ENCODE results near the gene HDGFL3.
"Not testable (repeated sequence)": the region's sequence is repeated elsewhere in the genome, so short reads cannot be mapped to it uniquely, and the experiment has no call there.

Gene HDGFL3

DNA sequence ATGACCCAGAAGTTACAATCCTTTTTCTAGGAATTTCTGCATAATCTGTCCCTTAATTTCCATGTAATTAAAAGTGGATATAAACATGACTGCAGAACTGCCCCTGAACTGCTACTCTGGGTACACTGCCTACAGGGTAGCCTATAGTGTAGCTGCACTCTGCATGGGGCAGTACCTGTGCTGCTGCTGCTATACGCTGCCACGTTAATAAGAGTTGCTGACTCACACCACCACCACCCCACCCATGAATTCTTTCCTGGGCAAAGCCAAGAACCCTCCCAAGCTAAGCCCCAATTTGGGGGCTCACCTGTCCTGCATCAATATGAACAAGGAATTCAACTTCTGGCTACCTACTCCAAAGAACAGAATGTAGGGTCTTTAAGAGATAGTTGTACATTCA lies 13.9 kb downstream of the HDGFL3 start:
- DNase-seq (ENCODE audit: low spot score) = no peak

DNA sequence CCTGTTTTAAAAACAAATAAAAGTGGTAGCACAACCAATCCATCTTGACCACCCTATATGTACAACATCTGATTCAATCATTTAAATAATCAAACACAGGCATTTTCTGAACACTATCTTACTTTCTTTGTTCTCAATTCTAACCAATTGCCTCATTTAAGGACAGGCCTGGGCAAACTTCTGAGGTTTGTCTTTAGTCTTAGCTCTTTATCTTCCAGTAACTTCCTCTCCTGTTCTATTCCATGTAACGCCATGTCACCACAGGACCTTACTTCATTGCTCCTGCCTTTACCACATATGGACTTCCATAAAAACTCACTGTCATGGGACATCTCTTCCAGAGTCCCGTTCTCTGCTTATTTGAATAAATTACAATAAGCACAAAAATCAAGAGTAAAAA lies 14.9 kb downstream of the HDGFL3 start:
- no peak for DNase-seq (ENCODE audit: low spot score)

DNA sequence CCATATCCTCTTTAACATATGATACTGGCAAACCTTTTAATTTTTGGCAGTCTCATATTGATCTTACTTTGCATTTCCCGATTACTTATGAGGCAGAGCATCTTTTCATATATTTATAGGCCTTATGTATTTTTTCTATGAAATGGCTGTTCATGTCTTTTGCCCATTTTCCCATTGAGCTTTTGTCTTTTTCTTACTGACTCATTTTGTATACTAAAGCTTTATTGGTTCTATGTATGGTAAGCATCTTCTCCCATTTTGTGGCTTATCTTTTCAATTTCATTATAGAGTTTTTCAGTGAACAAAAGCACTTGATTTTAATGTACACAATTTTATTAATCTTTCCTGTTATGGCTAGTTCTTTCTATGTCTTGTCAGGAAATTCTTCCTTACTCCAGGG lies 17.2 kb downstream of the HDGFL3 start:
- DNase-seq (ENCODE audit: low spot score) = no peak

DNA sequence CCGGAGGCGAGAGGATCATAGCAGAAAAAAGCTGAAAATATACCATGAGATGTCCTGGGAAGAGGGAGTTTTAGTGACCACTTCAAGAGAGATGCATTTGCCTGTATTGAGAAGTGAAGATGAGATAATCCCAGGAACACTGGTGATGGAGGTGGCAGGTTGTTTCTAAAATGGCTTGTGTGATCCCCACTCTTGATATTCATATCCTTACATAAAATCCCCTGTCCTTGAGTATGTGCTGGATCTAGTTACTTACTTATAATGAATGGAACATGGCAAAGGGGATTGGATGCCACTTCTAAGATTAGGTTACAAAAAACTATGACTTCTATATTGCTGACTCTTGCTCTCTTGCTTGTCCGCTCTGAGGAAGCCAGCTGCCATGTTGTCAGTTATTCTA lies 22.1 kb downstream of the HDGFL3 start:
- no peak for DNase-seq (ENCODE audit: low spot score)

DNA sequence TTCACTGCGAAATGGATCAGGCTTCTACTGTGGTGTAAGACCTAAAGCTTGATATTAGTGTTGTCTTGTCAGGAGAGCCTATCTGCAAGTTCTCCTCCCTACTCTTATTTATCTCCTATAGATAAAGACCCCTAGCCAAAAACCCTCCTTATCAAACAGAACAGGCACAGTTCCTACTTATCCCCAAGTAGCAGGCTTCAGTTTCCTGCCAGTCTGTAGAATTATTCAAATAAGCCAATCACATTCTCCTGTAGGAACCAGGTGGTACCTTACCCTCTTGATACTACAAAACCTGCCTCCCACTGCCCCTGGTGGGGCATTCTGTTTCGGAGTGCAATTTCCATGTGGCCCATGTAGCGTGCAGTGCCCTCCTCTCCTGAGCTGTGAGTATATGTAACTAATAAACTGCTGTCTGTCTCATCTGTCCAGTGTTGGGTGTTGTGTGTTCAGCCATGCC lies 28.7 kb downstream of the HDGFL3 start:
- DNase-seq (ENCODE audit: low spot score) = no peak

DNA sequence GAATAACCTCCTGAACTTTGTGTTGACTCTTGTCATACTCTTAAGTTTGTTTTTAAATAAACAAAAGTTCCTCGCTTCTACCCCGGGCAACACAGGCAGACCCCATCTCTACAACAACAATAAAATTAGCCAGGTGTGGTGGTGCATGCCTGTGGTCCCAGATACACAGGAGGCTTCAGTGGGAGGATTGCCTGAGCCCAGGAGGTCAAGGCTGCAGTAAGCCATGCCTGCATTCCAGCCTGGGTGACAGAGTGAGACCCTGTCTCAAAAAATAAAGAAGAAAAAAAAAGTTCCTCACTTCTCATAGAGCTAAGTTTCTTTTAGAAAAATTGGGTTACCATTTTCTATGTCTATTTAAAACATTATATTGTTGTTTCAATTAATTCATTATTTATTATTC lies 29.2 kb downstream of the HDGFL3 start:
- no peak for DNase-seq (ENCODE audit: low spot score)

DNA sequence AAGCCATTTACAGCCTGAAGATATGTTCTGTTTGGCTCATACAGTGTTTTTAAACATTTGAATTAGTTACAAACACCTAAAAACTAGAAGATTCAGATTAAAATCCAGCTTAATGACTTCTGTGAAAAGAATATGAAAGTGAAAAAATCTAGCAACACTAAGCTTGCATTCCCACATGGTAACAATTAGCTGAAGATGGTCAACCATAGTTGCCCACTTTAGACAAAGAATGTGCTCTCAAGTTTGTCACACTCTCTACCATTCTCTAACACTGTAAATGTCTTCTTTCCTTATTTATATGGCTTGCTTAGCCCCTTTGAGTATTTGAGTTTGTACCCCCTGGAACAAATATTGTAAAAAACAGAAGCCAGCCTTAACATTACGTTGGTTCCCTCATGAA lies 32.7 kb downstream of the HDGFL3 start:
- no peak for DNase-seq (ENCODE audit: low spot score)

DNA sequence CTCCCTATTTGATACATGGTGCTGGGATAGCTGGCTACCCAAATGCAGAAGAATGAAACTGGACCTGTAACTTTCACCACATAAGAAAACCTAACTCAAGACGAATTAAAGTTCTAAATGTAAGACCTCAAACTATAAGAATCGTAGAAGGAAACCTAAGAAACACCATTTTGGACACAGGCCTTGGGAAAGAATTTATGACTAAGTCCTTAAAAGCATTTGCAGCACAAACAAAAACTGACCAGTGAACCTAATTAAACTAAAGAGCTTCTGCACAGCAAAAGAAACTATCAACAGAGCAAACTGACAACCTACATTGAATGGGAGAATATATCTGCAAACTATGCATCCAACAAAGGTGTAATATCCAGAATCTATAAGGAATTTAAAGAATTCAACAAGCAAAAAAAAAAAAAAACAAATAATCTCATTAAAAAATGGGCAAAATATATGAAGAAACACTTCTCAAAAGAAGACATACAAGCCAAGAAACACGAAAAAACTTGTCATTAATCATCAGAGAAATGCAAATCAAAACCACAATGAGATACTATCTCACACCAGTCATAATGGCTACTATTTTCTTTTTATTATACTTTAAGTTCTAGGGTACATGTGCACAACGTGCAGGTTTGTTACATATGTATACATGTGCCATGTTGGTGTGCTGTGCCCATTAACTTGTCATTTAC lies 37.0 kb downstream of the HDGFL3 start:
- DNase-seq (ENCODE audit: low spot score) = no peak

DNA sequence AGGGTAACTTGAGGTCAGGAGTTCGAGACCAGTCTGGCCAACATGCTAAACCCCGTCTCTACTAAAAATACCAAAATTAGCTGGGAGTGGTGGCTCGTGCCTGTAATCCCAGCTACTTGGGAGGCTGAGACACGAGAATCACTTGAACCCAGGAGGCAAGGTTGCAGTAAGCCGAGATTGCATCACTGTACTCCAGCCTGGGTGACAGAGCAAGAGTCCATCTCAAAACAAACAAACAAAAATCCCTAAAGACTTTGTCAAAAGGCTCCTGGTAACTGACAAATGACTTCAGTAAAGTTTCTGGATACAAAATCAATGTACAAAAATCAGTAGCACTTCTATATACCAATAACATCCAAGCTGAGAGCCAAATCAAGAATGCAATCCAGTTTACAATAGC lies 38.0 kb downstream of the HDGFL3 start:
- not testable (repeated sequence) for DNase-seq (ENCODE audit: low spot score)

DNA sequence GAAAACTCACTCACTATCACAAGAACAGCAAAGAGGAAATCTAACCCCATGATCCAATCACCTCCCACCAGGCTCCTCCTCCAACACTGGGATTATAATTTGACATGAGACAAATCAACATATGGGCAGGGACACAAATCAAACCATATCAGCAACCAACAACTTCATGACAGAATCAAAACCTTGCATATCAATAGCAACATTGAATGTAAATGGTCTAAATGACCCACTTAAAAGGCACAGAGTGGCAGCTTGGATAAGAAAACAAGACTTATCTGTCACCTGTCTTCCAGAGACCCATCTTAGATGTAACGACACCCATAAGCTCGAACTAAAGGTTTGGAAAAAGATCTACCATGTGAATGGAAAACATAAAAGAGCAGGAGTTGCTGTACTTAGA lies 40.8 kb downstream of the HDGFL3 start:
- no peak for DNase-seq (ENCODE audit: low spot score)

DNA sequence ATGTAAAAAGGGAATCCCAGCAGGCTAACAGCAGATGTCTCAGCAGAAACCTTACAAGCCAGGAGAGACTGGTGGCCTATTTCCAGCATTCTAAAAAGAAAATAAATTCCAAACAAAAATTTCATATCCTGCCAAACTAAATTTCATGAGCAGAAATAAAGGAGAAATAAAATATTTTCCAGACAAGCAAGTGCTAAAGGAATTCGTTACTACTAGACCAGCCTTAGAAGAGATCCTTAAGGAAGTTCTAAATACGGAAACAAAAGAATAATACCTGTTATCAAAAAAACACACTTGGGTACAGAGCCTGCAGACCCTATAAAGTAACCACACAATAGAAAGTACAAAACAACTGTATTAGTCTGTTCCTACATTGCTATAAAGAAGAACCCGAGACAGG lies 41.4 kb downstream of the HDGFL3 start:
- no peak for DNase-seq (ENCODE audit: low spot score)

DNA sequence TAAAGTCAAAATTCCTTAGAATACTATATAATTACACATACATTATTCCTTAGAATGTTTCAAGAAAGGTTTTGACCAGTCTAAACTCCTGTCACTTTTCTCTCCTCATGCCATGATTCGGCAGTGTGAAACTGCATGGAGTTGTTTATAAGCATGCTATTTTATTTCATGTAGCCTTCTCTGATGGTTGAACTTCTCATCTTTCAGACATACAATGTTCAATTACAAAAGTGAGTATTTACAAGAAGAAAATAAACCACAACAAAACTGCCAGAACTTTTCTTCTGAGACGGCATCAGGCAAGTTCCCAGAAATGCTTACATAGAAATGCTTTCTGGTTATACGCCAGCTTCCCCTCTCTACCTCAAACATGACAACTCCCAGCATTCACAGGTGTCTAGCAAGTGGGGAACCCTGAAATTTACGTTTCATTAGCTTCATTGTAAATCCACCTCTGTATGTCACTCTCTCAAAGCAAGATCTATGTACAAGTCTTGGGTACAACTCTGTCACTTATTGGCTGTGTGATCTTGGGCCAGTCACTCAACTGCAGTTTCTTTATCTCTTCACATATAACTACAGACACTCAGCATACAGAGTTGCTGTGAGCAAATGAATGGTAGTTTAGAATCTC lies 42.7 kb downstream of the HDGFL3 start:
- no peak for DNase-seq (ENCODE audit: low spot score)

DNA sequence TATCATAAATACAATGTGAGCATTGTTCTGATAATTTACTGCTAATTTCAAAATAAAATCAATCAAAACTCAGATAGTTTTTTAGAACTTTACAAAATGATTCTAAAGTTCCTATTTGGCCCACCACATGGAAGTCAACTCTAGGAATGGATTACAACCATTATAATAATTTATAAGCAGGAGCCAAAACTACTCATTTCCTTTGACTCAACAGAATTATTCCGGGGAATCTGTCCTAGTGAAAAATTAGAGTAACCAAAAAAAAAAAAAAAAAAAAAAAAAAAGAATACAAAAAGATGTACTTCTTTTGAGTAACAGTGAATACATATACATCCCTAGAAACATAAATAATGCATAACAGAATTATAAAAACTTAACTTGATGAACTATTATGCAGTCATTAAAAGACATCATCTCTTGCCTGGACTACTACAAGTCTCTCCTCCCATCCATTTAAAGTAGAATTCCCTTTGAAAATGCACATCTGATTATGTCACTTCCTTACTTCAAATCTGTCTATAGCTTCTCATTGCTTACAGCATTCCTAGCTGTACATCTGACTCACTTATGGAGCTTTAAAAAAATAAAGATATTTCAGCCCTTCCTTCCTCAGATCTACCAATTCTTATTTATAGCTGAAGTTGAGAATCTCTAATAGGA lies 43.4 kb downstream of the HDGFL3 start:
- DNase-seq (ENCODE audit: low spot score) = no peak

DNA sequence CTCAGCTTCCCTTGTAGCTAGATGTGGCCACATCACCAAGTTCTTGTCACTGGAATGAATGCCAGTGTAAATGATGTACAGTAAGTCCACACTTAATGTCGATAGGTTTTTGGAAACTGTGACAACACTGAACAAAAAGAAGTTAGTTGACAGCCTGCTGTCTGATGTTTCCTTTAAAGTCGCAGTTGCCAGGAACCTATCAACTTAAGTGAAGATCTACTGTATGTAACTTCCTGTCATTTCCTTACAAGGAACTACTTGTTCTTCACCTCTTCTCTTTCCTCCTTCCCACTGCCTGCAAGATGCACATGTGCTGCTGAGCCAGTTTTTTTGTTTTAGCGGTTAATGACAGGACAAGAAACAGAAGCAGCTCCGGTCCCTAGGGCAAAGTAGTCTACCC lies 44.6 kb downstream of the HDGFL3 start:
- no peak for DNase-seq (ENCODE audit: low spot score)

DNA sequence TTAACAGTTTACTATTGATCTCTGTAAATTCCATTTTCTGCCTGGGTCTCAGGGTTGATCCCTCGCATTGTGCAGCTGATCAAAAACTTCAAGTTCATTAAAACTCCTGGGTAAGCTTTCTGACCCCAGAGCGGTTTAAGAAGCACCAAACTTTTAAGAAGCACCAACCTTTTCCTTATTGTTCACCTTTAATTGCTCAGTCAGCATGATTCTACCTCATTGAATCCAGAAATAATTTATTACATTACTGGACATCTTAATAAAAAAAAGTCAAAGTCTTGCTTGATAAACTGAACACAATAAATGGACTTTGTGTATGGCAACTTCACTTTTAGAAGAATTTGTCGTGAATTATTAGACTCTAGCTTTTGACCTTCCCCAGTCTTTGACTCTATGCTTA lies 46.9 kb downstream of the HDGFL3 start:
- no peak for DNase-seq (ENCODE audit: low spot score)

DNA sequence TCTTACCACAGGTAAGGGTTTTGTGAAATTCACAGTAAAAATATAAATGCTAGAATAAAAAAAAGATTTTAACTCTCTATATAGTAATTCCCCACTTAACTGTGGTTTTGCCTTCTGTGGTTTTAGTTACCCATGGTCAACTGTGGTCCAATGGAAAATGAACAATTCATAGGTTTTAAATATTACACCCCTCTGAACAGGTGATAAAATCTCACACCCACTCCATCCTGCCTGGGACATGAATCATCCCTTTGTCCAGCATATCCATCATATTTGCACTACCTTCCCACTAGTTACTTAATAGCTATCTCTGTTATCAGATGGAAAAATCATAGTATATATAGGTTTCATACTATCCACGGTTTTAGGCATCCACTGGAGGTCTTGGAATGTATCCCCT lies 49.2 kb downstream of the HDGFL3 start:
- no peak for DNase-seq (ENCODE audit: low spot score)

DNA sequence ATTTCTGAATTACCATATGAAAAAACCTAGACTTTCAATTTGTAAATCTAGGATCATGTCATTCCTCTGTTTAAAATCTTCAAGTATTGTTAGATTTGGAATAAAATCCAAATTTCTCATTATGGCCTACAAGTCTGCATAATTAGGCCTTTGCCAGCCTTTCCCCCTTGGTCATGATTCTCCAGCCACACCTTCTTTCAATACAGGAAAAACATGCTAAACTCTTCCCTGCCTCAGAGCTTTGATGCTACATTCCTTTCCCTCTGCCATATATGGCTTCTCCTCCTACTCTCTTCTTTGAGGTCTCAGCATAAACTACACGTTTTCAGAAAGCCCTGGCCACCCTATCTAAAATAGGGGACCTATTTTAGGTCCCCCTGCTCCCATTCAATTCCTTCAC lies 51.7 kb downstream of the HDGFL3 start:
- DNase-seq (ENCODE audit: low spot score) = no peak

DNA sequence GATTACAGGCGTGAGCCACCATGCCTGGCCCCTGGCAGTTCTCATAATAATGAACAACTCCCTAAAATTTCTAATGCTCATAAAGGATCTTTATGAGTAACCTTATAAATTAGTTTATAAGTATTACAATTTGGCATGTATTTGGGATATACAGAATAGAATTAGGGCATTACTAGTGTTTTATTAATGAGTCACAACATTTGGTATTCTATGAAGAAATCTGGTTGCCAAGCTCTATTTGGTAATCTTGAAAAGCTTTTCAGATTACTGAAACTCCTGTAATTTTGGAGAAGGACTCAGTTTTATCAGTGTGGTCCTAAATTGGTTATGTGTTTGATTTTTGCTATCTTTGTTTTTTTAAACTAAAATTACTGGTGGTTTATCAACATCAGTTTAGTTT lies 54.3 kb downstream of the HDGFL3 start:
- no peak for DNase-seq (ENCODE audit: low spot score)

DNA sequence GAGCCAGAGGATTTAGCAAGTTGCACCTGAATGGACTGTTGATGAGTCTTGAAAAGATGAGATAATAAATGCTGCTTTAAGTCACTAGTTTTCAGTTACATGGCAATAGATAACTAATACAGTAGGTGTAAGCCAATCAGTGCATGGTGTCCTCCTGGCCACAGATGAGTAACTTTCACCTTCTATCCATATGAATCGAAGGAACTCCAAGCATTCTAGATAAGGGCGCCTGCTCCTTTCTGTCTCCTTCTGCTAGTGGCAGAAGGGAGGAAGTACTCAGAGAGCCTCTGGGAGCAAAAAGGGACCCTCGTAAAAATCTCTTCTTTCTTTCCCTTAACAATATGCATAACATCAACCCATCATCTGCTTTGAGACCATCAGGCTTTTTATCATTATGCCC lies 62.9 kb downstream of the HDGFL3 start:
- no peak for DNase-seq (ENCODE audit: low spot score)

DNA sequence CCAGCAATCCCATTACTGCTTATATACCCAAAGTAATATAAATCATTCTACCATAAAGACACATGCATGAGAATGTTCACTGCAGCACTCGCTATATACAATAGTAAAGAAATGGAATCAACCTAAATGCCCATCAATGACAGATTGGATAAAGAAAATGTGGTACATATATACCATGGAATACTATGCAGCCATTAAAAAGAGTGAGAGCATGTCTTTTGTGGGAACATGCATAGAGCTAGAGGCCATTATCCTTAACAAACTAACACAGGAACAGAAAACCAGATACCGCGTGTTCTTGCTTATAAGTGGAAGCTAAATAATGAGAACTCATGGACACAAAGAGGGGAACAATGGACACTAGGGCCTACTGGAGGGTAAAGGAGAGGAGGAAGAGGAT lies 65.5 kb downstream of the HDGFL3 start:
- DNase-seq (ENCODE audit: low spot score) = not testable (repeated sequence)

DNA sequence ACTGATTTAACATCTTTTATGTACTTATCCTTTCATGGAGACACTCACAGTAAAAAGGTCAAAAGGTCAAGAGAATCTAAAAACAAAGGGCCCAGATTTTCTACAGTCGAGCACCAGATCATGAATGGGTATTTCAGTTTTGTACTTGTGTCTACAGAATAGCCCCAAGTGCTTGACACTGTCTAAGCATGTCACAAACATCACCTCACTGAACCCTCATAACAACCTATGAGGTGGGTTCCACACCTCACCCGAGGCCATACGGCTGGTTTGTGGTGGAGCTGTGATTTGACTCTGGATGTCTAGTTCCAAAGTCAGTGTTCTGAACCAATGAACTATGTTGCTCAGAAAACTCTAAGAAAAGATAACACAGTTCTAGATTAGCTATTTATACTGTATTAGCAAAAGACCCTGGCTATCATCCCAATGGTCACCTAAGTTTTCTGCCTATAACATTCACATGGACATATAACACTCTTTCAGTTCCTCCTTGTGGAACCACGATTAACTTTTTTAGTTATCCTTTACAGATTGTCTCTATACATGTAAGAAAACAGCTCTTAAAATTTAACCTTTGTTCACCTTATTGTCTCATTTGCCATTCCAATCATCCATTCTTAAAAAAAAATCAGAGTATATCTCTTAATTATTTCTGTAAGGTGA lies 74.6 kb downstream of the HDGFL3 start:
- no peak for DNase-seq (ENCODE audit: low spot score)

DNA sequence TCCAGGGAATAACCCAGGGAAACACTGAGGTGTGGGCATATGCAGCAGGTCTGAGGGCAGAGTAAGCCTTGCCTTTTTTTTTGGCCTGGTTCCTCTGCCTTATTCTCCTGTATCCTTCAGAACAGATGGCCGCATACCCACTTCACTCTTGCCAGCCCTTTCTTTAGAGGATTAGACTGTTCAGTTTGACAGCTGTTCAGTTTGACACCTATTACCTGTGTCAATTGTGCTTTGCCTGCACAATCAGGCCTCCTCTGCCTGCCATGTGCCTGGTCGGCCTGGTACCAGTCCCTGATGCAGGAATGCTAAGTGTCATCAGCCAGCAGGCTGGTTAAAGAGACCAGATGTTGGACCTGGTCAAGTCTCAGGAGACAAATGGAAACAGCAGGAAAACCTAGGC lies 77.8 kb downstream of the HDGFL3 start:
- DNase-seq (ENCODE audit: low spot score) = no peak

DNA sequence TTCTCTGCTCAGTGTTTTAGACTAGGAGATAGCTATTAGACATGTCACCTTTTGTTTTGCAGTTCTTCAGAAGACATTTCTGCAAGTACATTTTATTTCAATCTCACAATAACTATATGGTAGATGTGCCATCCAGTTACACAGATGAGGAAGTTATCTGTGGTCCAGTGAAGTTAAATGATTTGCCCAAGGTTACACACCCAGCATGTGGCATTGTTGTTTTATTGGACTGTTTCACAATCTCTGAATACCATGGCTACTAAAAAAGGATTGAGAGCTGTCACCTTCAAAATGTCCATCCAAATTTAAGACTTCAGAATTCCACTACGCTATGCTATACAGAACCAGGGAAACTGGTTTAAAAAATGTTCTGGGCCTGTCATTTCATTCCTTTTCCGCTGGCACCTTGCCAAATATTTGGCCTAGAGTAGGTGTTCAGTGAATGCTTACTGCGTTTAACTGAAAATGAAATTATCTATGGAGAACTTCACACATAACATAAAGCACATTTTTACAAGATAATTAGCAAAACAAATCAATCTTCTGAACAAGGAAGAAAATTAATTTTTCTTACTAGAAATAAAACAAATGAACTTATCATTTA lies 80.0 kb downstream of the HDGFL3 start:
- no peak for DNase-seq (ENCODE audit: low spot score)

All from globus pallidus (tissue), 1 donor.